ENCODE results near the gene SYT17.

Gene SYT17

GRCh38 chr16:19167710-19168370 is at the start of gene SYT17:
SYT17 (plus strand) TSS chr16:19168240; CDS start chr16:19168647, 407 bp downstream.
- DNase-seq (ENCODE audit: low read depth) = peak; percentile 13
- H3K4me3 ChIP-seq (ENCODE audit: low read depth, low read length) = peak within 1 kb of the TSS; percentile 46
- TF ChIP-seq CTCF (IDR thresholded peaks at IDR 0.05; ENCODE audit: control insufficient read depth, extremely low read depth, insufficient read depth) = peak; percentile 95

GRCh38 chr16:19118938-19119431 is 49.1 kb upstream of the SYT17 start:
- TF ChIP-seq CTCF (IDR thresholded peaks at IDR 0.05; ENCODE audit: control insufficient read depth, extremely low read depth, insufficient read depth) = no peak
- no peak for DNase-seq (ENCODE audit: low read depth)
- H3K4me3 ChIP-seq (ENCODE audit: low read depth, low read length) = no peak overlapping the region

- H3K4me3 ChIP-seq (ENCODE audit: low read depth, low read length) = no peak overlapping the region
- no peak for DNase-seq (ENCODE audit: low read depth)
- TF ChIP-seq CTCF (IDR thresholded peaks at IDR 0.05; ENCODE audit: control insufficient read depth, extremely low read depth, insufficient read depth) = no peak
These were observed 48.5 kb upstream of the SYT17 start for GRCh38 chr16:19119564-19119963.

GRCh38 chr16:19123535-19124178 is 44.4 kb upstream of the SYT17 start:
- peak; percentile 91 for DNase-seq (ENCODE audit: low read depth)
- H3K4me3 ChIP-seq (ENCODE audit: low read depth, low read length) = no peak overlapping the region
- TF ChIP-seq CTCF (IDR thresholded peaks at IDR 0.05; ENCODE audit: control insufficient read depth, extremely low read depth, insufficient read depth) = no peak

- no peak for DNase-seq (ENCODE audit: low read depth)
- TF ChIP-seq CTCF (IDR thresholded peaks at IDR 0.05; ENCODE audit: control insufficient read depth, extremely low read depth, insufficient read depth) = no peak
- H3K4me3 ChIP-seq (ENCODE audit: low read depth, low read length) = no peak overlapping the region
These were observed 41.7 kb upstream of the SYT17 start for GRCh38 chr16:19126300-19126699.

GRCh38 chr16:19127205-19127604 is 40.8 kb upstream of the SYT17 start:
- TF ChIP-seq CTCF (IDR thresholded peaks at IDR 0.05; ENCODE audit: control insufficient read depth, extremely low read depth, insufficient read depth) = no peak
- DNase-seq (ENCODE audit: low read depth) = no peak
- no peak overlapping the region for H3K4me3 ChIP-seq (ENCODE audit: low read depth, low read length)

All from LNCaP clone FGC (cell line).